HPDE6-E6E7 (cell line): ENCODE results near the gene FBXO41.
"Not testable (repeated sequence)": the region's sequence is repeated elsewhere in the genome, so short reads cannot be mapped to it uniquely, and the experiment has no call there.

Experiments used
- DNase-seq: peaks from one replicate; pipeline ENCODE4 v3.0.0; 2011; ENCODE audit warnings: missing footprints; ENCODE audit errors: extremely low spot score

FBXO41 gene

GRCh38 chr2:73262691-73263429 lies 21.4 kb downstream of the FBXO41 start:
- not testable (repeated sequence) for DNase-seq

DNA sequence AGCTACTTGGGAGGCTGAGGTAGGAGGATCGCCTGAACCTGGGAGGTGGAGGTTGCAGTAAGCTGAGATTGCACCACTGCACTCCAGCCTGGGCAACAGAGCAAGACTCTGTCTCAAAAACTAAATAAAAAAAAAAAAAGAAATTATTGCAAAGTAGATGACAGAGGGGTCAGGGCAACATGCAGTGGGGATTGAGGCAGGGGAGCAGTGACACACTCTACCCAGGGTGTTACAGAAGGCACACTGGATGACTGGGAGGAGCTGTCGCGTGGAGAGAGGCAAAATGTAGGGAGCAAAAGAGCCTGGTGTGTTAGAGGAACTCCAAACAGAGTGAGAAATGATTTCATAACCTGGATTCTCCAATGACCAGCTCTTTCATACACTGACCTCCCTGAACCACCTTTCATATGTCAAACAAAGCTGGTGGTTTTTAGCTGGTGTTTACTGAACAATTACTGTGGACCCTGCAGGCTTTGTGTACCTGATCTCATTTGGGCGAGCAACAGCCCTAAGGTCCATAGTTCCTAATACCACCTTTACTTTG lies 22.1 kb downstream of the FBXO41 start:
- no peak for DNase-seq

DNA sequence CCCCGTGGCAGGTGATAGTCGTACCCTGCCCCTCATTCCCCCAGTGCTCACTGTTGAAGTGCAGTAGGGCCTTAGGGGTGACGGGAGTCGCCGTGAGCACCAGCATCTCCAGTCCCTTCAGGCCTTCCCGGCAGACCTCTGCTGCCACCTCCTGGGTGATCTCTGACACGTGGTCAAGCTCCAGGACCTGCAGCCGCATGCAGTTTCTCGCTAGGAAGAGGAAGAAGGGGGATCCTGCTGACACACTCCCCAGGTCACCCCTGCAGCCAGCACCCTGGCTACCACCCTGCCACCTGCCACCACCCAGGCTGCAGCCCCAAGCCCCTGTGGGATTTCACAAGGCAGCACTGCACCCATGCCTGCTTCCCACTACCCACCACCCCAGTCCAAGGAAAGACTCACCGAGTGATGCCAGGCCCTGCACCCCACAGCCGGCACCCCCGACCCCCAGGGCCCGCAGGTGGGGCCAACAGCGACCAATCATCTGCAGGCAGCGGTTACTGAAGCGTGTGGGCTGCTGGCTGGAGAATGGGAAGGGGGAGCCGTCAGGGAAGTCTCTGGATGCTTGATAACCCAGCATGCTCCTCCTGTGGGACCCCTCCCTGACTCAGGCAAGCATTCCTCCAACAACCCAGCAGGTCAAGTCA lies 23.8 kb downstream of the FBXO41 start:
- DNase-seq = no peak

DNA sequence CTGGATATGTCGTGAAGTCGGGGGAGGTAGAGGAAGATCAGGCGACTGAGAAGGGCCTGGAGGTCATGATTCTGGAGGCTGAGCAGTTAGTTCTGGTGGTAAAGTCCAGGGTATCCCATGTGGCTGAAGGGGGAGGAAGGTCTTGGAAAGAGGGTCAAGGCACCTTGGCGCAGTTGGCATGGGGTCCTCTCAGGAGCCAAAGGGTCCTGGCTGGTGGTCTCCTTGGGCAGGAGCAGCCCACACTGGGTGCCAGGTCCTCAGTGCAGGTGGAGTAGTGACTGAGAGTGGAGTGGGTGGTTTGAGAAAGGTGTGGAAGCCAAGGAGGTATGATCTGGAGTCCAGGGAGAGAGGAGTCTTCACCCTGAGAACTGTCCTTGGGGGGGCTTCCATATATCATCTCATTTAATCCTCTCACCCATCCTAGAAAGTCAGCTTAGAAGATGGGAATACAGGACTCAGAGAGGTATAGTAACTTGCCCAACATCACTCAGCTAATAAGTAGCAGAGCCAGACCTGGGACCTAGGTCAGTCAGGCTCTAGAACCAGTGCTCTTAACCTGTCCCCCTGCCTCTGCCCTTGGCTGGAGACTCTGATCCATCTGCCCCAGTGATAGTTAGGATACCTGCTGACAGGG lies 24.5 kb downstream of the FBXO41 start:
- DNase-seq = no peak

DNA sequence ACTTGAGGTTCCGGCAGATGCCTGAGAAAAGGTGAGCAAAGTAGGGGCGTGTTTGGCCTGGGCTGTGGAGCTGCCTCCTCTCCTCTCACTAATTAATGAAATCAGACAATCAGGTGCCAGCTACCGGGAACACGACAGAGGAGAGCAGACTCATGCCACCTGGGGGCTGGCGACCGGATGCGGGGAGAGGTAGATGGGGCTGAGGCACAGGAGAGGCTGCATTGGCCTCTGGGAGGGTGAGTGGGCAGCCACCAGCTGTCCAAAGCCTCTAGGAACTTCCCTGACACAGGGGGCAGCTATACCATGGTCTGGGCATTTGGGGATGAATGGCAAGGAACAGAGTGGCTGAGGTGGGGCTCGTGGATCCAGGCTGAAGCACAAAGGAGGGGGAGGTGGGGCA lies 25.0 kb downstream of the FBXO41 start:
- DNase-seq = no peak

- no peak for DNase-seq
Observed at GRCh38 chr2:73258913-73259215, 25.4 kb downstream of the FBXO41 start.

DNA sequence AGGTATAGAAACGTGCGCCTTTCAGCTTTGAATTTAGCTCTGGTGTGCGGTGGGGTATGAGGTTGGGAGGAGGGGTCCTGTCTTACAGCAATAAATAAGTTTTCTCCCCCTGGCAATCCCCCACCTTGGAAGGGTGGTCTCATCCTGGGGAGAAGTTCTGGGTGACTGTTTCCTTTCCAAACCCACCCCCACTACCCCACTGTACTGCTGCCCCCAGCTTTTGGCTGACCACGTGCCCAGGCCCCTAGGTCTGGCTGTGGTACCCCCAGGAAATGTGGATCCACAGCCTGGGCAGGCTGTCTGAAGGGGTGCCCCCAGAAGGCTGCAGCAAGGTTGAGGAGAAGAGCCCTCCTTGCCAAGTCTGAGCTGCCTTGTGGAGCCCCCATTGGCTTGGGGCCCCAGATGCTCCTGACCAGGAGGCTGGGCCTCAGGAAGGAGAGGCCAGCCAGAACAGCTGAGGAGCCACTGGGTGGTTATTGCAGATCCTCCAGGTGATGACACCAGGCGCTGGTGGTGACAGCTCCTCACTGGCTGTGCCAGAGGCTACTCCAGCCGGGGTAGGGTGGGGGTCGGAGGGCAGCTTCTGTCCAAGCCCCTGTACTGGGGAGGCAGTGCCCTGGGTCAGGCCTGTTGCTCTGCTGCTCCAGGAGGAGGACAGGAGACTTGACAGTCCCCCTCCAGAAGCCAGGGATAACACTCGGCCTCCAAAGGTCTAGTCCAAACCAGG lies 25.9 kb downstream of the FBXO41 start:
- DNase-seq = no peak

DNA sequence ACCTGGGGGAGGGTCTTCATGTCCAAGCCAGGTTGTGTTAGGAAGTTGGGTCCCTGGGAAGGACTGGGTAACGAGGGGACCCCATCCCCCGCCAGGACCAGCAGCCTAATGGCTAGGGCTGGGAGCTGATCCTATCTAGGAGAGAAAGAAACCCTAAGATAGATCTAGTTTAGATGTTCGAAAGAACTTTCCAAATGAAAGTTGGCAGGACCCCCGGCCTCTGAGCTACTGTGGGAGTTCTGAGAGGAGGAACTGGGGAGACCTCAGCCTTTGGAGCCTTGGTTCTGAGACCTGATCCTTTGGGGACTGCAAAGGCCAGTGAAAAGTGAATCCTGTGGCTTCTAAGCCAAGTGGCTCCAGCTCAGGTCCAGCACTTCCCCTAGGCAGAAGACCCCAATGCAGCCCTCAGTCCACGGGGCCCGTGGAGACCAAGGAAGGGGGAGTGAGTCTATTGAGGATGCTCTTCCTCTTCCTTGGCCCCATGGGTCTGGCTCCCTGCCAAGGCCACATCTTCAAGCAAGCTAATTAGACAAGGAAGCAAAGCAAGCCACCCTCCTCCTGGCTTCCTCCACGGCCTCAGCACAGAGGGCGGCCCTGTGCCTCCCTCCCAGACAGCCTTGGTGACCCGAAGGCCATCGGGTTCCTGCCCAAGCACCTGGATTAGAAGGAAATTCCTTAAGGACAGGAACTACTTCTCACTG lies 26.7 kb downstream of the FBXO41 start:
- no peak for DNase-seq

DNA sequence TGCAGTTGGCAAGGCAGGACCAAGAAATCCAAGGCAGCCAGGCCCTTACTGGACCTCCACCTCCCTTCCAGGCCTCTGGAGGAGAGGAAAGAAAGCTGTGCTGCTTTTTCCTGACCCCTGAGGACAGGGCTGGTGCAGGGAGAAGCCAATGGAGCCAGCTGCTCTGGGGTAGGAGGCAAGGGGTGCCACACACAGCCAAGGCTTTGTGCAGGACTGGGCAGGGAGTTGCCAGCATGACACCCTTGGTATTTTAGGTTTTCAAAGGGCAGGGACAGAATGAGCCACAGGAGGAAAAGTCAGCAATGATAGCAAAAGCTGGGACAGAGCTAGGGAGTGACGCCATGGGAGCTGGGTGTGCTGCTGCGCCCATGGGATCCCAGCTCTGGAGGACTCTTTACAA lies 27.3 kb downstream of the FBXO41 start:
- no peak for DNase-seq

DNA sequence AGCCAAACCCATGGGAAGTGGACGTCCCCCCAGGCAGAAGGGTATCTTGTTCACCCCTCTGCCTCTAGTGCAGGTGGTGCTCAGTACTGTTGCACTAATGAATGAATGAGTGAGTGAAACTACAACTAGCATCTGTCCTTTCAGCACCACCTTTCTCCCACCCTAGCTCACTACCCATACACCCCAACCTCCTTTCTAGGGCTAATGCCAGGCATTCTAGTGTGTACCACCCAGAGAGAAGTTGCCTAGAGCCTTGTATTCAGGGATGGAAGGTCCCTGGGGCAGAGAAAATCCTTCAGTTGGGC lies 27.7 kb downstream of the FBXO41 start:
- DNase-seq = no peak

GRCh38 chr2:73255907-73256617 lies 28.2 kb downstream of the FBXO41 start:
- no peak for DNase-seq

DNA sequence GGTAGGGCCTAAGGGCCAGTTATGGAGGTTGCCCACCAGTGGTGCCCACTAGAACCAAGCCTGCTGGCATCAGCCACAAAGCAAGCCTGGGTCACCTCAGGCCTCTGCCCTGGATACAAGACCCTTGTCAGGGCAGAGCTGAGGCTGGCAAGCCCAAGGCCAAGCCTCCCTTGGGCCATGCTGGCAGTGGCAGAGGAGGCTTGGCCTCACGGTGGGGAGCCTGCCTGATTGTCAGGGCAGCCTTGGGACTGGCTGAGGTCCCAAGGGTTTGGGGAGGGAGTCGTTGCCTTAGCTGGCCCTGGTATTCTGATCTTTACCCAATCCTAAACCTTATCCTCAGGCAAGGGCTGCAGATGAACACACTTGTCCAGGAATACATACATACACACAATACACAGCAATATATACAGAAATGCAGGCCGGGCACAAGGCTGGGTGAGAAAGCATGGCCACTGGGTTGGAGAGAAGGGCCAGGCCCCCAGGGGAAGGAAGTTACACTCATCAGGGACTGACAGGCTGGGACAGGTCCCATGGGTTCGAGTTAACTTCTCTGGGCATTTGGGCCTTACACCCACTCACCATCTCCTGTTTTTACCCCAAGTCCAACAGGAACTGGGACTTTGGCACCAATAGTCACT lies 29.2 kb downstream of the FBXO41 start:
- DNase-seq = peak; percentile 41

DNA sequence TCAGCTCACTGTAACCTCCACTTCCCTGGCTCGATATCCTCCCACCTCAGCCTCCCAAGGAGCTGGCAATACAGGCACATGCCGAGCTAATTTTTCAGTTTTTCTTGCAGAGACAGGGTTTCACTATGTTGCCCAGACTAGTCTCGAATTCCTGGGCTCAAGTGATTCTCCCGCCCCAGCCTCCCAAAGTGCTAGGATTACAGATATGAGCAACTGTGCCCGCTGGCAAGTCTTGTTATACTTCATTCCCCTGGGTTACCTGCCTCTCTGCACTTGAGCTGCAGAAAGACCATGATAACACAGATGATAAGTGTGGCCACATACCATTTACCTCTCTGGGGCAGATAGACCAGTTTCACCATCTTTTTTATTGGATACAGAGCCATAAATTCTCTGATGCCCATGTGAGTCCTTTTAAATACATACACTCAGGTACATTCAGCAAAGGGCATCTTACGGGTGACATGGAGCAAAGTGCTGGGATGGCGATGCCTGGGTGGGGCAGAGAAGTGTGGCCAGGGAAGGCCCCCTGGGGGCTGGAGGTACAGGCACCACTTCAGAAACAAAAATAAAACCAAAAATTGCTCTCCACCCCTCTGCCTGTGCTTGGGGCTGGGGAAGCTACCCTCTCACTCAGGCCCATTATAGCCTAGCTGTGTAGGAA lies 29.8 kb downstream of the FBXO41 start:
- DNase-seq = no peak

DNA sequence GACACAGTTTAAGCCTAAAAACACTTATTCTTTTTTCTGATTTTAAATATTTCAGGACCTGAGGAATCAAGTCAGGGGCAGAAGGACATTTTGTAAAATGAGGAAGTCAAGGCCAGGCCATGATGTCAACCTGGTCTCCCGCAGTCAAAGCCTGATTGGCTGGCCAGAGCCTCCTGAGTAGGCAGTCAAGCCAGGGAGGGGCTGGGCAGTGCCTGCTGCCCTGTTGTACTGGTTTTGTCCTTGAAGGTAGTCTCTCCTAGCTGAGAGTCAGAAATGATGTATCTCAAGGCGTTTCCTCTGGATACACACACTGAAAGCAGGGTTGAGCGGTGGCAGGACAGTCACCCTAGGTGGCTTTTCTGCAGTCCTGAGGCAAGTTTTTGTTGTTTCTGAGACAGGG lies 30.4 kb downstream of the FBXO41 start:
- DNase-seq = peak; percentile 49

DNA sequence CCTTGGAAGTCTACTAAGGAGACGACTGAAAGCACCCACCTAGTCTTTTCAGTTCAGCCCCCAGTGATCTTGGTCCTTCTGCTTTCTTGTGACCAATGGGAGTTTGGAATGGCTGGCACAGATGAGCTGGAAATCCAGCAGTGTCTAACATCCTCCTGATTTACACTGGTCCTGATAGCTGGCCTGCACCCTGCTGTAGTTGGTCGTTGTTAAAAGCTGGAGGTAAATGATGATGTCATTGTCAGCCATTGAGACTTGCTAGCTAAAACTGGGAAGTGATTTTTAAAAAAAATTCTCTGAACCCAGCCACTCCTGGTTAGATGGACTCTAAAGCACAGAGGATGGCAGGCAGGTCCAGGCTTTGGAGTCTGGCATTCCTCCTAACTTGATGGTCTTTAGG lies 30.9 kb downstream of the FBXO41 start:
- DNase-seq = no peak

GRCh38 chr2:73252238-73253027 lies 31.8 kb downstream of the FBXO41 start:
- no peak for DNase-seq

- no peak for DNase-seq
Observed at GRCh38 chr2:73250872-73251846, 33.1 kb downstream of the FBXO41 start.

DNA sequence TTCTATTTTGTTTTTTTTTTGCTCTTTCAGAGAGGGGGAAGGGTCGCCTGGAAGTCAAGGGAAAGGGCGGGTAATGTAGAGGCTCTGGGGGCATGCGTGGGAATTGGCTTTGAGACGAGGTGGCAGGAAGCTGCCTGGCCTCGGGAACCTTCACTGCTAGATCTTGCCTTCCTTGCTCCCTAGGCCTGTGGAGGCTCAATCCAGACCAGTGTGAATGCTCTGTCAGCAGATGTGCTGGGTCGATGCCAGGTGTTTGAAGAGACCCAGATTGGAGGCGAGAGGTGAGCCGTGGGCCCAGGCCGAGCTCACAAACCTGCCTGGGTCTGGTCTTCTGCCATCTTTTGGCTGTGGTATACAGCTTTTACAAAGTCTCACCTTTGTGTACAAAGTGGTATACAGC lies 34.6 kb downstream of the FBXO41 start:
- DNase-seq = no peak
